Epithelial cell of proximal tubule (primary cell): Measurements from ENCODE around the gene KCNJ6. TPM values are rescaled to one million over a fixed set of nuclear protein-coding genes. Genes with fewer than 3 reads are reported as not detected.
"Not testable (repeated sequence)": the region's sequence is repeated elsewhere in the genome, so short reads cannot be mapped to it uniquely, and the experiment has no call there.

Experiments
- DNase-seq: peaks from one replicate; pipeline ENCODE4 v3.0.0-alpha.2; 2011; ENCODE audit warnings: low read depth
- H3K4me3 ChIP-seq: 2 replicates; pipeline ENCODE4 v1.5.1; 2011; ENCODE audit warnings: low read depth, mild to moderate bottlenecking, low read length
- CTCF ChIP-seq: conservative IDR thresholded peaks from 2 replicates; pipeline ENCODE4 v1.5.1; 2012; ENCODE audit warnings: low read depth, mild to moderate bottlenecking, low read length
- total RNA-seq: library from RNA; depleted of rRNA; stranded (reverse); fragments of >200 nt; gene quantifications from 2 replicates; pipeline ENCODE4 v1.2.3, GENCODE V29; 2015

KCNJ6 gene
- total RNA-seq, 1 donor from 2014 or later: under 0.01 TPM

GRCh38 chr21:37668462-37669239 lies 247.6 kb downstream of the KCNJ6 start:
- no peak for DNase-seq
- no peak for TF ChIP-seq CTCF
- no peak overlapping the region for H3K4me3 ChIP-seq

- no peak overlapping the region for H3K4me3 ChIP-seq
- no peak for TF ChIP-seq CTCF
- no peak for DNase-seq
These were observed 248.9 kb downstream of the KCNJ6 start for GRCh38 chr21:37667380-37667779.

- TF ChIP-seq CTCF: no peak
- no peak overlapping the region for H3K4me3 ChIP-seq
- no peak for DNase-seq
These were observed 250.8 kb downstream of the KCNJ6 start for GRCh38 chr21:37665230-37666024.

GRCh38 chr21:37662227-37662626 lies 254.0 kb downstream of the KCNJ6 start:
- DNase-seq, H3K4me3 ChIP-seq: not testable (repeated sequence)

- peak; percentile 4 for TF ChIP-seq CTCF
- H3K4me3 ChIP-seq: no peak overlapping the region
- DNase-seq: no peak
These were observed 255.5 kb downstream of the KCNJ6 start for GRCh38 chr21:37660709-37661108.

- no peak for DNase-seq
- no peak overlapping the region for H3K4me3 ChIP-seq
- no peak for TF ChIP-seq CTCF
These were observed 256.4 kb downstream of the KCNJ6 start for GRCh38 chr21:37659874-37660273.

GRCh38 chr21:37658817-37659458 lies 257.3 kb downstream of the KCNJ6 start:
- TF ChIP-seq CTCF: peak; percentile 62
- no peak overlapping the region for H3K4me3 ChIP-seq
- DNase-seq: peak; percentile 90
